ENCODE measurements around the gene GCFC2.

The GCFC2 gene

GRCh38 chr2:75646583-75647425, 63.9 kb downstream of the GCFC2 start, which contains the start of gene MRPL19:
Gene MRPL19 (plus strand): TSS chr2:75646783. CDS start chr2:75646808, 25 bp downstream.
- TF ChIP-seq, protein P1, sequence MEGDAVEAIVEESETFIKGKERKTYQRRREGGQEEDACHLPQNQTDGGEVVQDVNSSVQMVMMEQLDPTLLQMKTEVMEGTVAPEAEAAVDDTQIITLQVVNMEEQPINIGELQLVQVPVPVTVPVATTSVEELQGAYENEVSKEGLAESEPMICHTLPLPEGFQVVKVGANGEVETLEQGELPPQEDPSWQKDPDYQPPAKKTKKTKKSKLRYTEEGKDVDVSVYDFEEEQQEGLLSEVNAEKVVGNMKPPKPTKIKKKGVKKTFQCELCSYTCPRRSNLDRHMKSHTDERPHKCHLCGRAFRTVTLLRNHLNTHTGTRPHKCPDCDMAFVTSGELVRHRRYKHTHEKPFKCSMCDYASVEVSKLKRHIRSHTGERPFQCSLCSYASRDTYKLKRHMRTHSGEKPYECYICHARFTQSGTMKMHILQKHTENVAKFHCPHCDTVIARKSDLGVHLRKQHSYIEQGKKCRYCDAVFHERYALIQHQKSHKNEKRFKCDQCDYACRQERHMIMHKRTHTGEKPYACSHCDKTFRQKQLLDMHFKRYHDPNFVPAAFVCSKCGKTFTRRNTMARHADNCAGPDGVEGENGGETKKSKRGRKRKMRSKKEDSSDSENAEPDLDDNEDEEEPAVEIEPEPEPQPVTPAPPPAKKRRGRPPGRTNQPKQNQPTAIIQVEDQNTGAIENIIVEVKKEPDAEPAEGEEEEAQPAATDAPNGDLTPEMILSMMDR (IDR thresholded peaks at IDR 0.05; ENCODE audit: low read depth, low read length, missing control alignments): no peak
- H3K4me3 ChIP-seq (replicated peaks; ENCODE audit: low read depth, low read length): peak within 1 kb of the TSS; percentile 80
- DNase-seq (ENCODE audit: extremely low read depth, low read depth): peak; percentile 87

DNA sequence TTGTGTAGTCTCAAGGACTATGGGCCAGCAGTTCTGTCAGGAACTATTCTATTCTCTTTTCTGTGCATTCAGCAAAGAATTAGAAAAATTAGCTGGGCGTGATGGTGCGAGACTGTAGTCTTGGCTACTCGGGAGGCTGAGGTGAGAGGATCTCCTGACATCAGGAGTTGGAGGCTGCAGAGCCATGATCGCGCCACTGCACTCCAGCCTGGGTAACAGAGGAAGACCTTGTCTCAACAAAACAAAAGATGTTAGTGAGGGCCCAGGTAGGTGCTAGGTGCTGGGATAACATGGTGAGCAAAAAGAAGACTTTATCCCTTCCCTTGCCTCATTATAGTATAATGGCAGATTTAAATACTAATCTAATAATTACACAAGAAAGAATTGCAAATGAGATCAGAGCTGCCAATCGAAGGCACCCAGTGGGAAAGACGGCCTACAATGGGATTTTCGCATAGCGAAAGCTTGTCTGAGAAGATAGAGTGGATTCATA, 64.6 kb downstream of the GCFC2 start:
- TF ChIP-seq, protein P1 (IDR thresholded peaks at IDR 0.05; ENCODE audit: low read depth, low read length, missing control alignments): no peak
- peak overlapping the region; percentile 80 for H3K4me3 ChIP-seq (replicated peaks; ENCODE audit: low read depth, low read length)
- DNase-seq (ENCODE audit: extremely low read depth, low read depth): no peak

GRCh38 chr2:75645643-75646042, 65.1 kb downstream of the GCFC2 start:
- DNase-seq (ENCODE audit: extremely low read depth, low read depth): no peak
- H3K4me3 ChIP-seq (replicated peaks; ENCODE audit: low read depth, low read length): no peak overlapping the region
- TF ChIP-seq, protein P1 (IDR thresholded peaks at IDR 0.05; ENCODE audit: low read depth, low read length, missing control alignments): no peak

- TF ChIP-seq, protein P1 (IDR thresholded peaks at IDR 0.05; ENCODE audit: low read depth, low read length, missing control alignments): no peak
- no peak for DNase-seq (ENCODE audit: extremely low read depth, low read depth)
- no peak overlapping the region for H3K4me3 ChIP-seq (replicated peaks; ENCODE audit: low read depth, low read length)
Measured at GRCh38 chr2:75643980-75644379, 66.7 kb downstream of the GCFC2 start.

- no peak overlapping the region for H3K4me3 ChIP-seq (replicated peaks; ENCODE audit: low read depth, low read length)
- TF ChIP-seq, protein P1 (IDR thresholded peaks at IDR 0.05; ENCODE audit: low read depth, low read length, missing control alignments): no peak
- no peak for DNase-seq (ENCODE audit: extremely low read depth, low read depth)
Measured at GRCh38 chr2:75641587-75641986, 69.1 kb downstream of the GCFC2 start.

DNA sequence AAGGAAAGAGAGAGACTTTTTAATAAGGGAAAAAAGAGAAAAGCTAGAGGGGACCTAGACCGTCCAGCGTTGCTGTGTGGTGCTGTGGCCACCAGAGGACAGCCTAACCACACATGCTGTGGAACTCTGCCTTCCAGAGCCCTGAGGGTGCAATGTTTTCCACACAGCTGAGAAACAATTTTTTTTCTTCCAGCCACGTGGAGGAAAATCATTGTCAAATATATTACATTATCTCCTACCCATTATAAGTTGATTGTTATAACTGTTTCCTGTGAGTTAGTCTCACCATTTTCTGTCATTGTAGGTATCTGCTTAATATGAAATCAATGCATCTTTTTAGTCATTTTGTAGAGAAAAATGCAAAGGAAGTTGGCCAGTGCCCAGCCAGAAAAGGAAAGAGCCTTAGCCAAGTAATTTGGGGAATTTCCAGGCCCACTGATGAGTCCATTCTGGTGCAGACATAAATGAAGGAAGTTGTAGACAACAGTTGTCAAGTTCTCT, 70.0 kb downstream of the GCFC2 start:
- H3K4me3 ChIP-seq (replicated peaks; ENCODE audit: low read depth, low read length): no peak overlapping the region
- TF ChIP-seq, protein P1 (IDR thresholded peaks at IDR 0.05; ENCODE audit: low read depth, low read length, missing control alignments): peak; percentile 100
- DNase-seq (ENCODE audit: extremely low read depth, low read depth): peak; percentile 51
